Ascending aorta (tissue), 2 donors: ENCODE data around the gene LHB. TPM values are rescaled to one million over a fixed set of nuclear protein-coding genes. Genes with fewer than 3 reads are reported as not detected.
A peak's percentile ranks its signal among the peaks of the same experiment; 100 is the strongest.

Experiments
- DNase-seq, 2 donors: peaks; one replicate each; pipeline ENCODE4 v3.0.0-alpha.2; 2019; ENCODE audit warnings: low spot score in 2 of 2
- H3K27ac ChIP-seq, 2 donors: fragments of 200-600 bp; sonication (generic); one replicate each; pipeline ENCODE4 v1.5.1; 2016 to 2017; ENCODE audit warnings: mild to moderate bottlenecking in 1 of 2
- H3K27me3 ChIP-seq: fragments of 200-600 bp; sonication (generic); one replicate; pipeline ENCODE4 v1.5.1; 2017
- H3K36me3 ChIP-seq, 2 donors: fragments of 200-600 bp; sonication (generic); one replicate each; pipeline ENCODE4 v1.5.1; 2016
- H3K4me1 ChIP-seq, 2 donors: fragments of 200-600 bp; sonication (generic); one replicate each; pipeline ENCODE4 v1.5.1; 2016 to 2017; ENCODE audit warnings: mild to moderate bottlenecking in 1 of 2
- H3K4me3 ChIP-seq, 2 donors: fragments of 200-600 bp; sonication (generic); one replicate each; pipeline ENCODE4 v1.5.1; 2016 to 2017; ENCODE audit warnings: mild to moderate bottlenecking in 1 of 2
- H3K9me3 ChIP-seq, 2 donors: fragments of 200-600 bp; sonication (generic); one replicate each; pipeline ENCODE4 v1.5.1; 2016
- CTCF ChIP-seq, 3 experiments: fragments of 200-600 bp in 2 of 3; fragments of 450-650 bp in 1 of 3; sonication (generic) in 2 of 3; IDR thresholded peaks; one replicate each; pipeline ENCODE4 v1.5.1; 2016 to 2019; ENCODE audit warnings: antibody characterized with exemption in 3 of 3, mild to moderate bottlenecking in 1 of 3, moderate library complexity in 1 of 3
- intact Hi-C: fragments of 100-400 bp; cut with DNase I; formaldehyde crosslinking; loops from one replicate; pipeline ENCODE4 v1.15.1; 2023
- total RNA-seq: library from RNA; depleted of rRNA; stranded (reverse); fragments of >200 nt; gene quantifications from one replicate; pipeline ENCODE4 v1.1.0, GENCODE V29; 2016

LHB gene
- total RNA-seq, 1 donor from 2014 or later = not detected

GRCh38 chr19:49009828-49010227 is 7.1 kb downstream of the LHB start:
- Histone ChIP-seq H3K27me3 (no peaks in the 10 kb centered on the region), H3K27ac (no peak overlapping the region), H3K9me3 (no peaks in the 10 kb centered on the region), H3K4me1 (no peaks in the 10 kb centered on the region), H3K4me3 (no peak overlapping the region), H3K36me3 (peaks cover 66 to 74% of the 10 kb centered on the region in 2 donors)
- no peak for TF ChIP-seq CTCF (IDR thresholded peaks at IDR 0.05)
- DNase-seq = no peak
- intact Hi-C loops = no loop called here

GRCh38 chr19:49006905-49007304 is 10.0 kb downstream of the LHB start:
- intact Hi-C loops = no loop called here
- Histone ChIP-seq H3K4me1 (no peaks in the 10 kb centered on the region), H3K4me3 (no peak overlapping the region), H3K36me3 (peaks cover 75 to 85% of the 10 kb centered on the region in 2 donors), H3K27me3 (no peaks in the 10 kb centered on the region), H3K9me3 (no peaks in the 10 kb centered on the region), H3K27ac (no peak overlapping the region)
- no peak for TF ChIP-seq CTCF (IDR thresholded peaks at IDR 0.05)
- no peak for DNase-seq

GRCh38 chr19:49004964-49005614 is 11.8 kb downstream of the LHB start:
- no peaks in the 10 kb centered on the region for H3K27me3 ChIP-seq
- TF ChIP-seq CTCF (IDR thresholded peaks at IDR 0.05) = no peak
- H3K27ac ChIP-seq = no peak overlapping the region
- intact Hi-C loops = no loop called here
- no peaks in the 10 kb centered on the region for H3K4me1 ChIP-seq
- DNase-seq = no peak
- H3K9me3 ChIP-seq = no peaks in the 10 kb centered on the region
- H3K36me3 ChIP-seq = peaks cover 60 to 67% of the 10 kb centered on the region in 2 donors
- no peak overlapping the region for H3K4me3 ChIP-seq

- intact Hi-C loops = no loop called here
- Histone ChIP-seq H3K4me1 (no peaks in the 10 kb centered on the region), H3K9me3 (no peaks in the 10 kb centered on the region), H3K27ac (no peak overlapping the region), H3K27me3 (no peaks in the 10 kb centered on the region), H3K4me3 (no peak overlapping the region), H3K36me3 (peaks cover 54 to 58% of the 10 kb centered on the region in 2 donors)
- no peak for DNase-seq
- no peak for TF ChIP-seq CTCF (IDR thresholded peaks at IDR 0.05)
These were observed 12.8 kb downstream of the LHB start for GRCh38 chr19:49004133-49004532.

DNA sequence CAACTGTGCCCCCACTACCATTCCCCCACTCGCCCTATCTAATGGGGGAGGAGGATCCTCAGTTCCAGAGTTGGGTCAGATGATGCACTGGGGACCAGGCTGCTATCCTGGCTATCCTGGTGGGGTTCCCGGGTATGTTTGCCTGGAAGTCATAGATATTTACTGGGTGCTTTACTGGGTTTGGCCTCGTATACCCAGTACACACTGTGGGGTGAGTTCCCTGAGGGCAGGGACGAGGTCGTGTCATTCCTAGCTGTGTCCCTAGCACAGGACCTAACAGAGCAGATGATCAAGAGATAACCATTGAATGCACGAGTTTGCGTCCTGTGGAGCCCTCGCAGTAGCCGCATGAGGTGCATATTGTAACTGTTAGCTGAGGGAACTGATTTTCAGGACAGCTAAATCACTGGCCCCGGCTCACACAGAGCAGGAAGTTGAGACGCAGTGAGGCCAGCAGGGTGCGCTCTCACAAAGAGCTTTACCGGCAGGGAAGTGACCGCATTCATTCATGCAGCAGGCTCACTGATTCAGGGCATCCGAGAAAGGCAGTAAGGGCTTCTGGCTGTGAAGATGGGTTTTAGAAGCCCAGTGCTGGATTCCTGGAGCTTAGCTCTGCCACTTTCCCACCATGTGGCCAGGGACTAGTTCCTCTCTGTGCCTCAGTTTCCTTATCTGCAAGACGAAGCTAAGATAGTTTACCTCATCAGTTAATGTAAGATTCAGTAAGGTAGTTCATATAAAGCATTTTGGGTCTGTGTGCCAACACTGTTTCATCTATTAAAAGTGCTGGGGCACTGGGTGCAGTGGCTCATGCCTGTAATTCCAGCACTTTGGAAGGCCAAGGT is 17.2 kb downstream of the LHB start:
- DNase-seq = no peak
- intact Hi-C loops = no loop called here
- Histone ChIP-seq H3K4me1 (peaks cover 0 to 3% of the 10 kb centered on the region in 2 donors), H3K27ac (no peak overlapping the region), H3K36me3 (peaks cover 22 to 24% of the 10 kb centered on the region in 2 donors), H3K4me3 (no peak overlapping the region), H3K9me3 (no peaks in the 10 kb centered on the region), H3K27me3 (no peaks in the 10 kb centered on the region)
- TF ChIP-seq CTCF (IDR thresholded peaks at IDR 0.05) = peak; percentile 23 to 51 (median 32)
